GM06990 (cell line): ENCODE results near the gene F2RL1.

ENCODE experiments used
- DNase-seq: peaks from one replicate; pipeline ENCODE4 v3.0.0-alpha.2; 2011; ENCODE audit not compliant: insufficient read length; ENCODE audit errors: extremely low read depth
- H3K27me3 ChIP-seq: replicated peaks from 2 replicates; pipeline ENCODE4 v1.6.0; 2011; ENCODE audit warnings: low read length; ENCODE audit not compliant: control insufficient read depth, insufficient read depth
- H3K36me3 ChIP-seq: 2 replicates; pipeline ENCODE4 v1.5.1; 2011; ENCODE audit warnings: low read length; ENCODE audit not compliant: control insufficient read depth, insufficient read depth
- H3K4me3 ChIP-seq: replicated peaks from 2 replicates; pipeline ENCODE4 v1.5.1; 2011; ENCODE audit warnings: low read depth, mild to moderate bottlenecking, control low read depth, low read length
- CTCF ChIP-seq: IDR thresholded peaks from 2 replicates; pipeline ENCODE4 v1.5.1; 2011; ENCODE audit warnings: low read length, control low read depth, mild to moderate bottlenecking, inconsistent platforms; ENCODE audit not compliant: insufficient read depth, poor library complexity, severe bottlenecking

F2RL1 gene

DNA sequence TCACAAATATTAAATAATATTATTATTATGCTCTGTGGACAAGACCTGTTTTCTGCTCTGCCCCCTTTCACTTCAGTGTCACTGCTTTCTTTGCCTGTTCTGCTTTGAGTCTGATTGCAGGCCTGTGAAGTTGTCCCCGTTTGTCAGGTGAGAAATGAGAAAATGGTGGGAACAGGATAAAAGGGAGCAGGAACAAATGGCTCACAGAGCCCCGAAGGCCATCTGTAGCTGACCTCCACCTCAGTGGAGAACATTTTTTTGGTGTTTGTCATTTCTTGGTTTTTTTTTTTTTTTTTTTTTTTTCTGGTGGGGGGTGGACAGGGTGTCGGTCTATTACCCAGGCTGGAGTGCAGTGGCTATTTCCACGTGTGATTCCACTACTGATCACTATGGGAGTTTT is 17.8 kb downstream of the F2RL1 start:
- no peak overlapping the region for H3K4me3 ChIP-seq
- TF ChIP-seq CTCF: no peak
- no peak for DNase-seq
- no peaks in the 10 kb centered on the region for H3K36me3 ChIP-seq
- no peaks in the 10 kb centered on the region for H3K27me3 ChIP-seq

DNA sequence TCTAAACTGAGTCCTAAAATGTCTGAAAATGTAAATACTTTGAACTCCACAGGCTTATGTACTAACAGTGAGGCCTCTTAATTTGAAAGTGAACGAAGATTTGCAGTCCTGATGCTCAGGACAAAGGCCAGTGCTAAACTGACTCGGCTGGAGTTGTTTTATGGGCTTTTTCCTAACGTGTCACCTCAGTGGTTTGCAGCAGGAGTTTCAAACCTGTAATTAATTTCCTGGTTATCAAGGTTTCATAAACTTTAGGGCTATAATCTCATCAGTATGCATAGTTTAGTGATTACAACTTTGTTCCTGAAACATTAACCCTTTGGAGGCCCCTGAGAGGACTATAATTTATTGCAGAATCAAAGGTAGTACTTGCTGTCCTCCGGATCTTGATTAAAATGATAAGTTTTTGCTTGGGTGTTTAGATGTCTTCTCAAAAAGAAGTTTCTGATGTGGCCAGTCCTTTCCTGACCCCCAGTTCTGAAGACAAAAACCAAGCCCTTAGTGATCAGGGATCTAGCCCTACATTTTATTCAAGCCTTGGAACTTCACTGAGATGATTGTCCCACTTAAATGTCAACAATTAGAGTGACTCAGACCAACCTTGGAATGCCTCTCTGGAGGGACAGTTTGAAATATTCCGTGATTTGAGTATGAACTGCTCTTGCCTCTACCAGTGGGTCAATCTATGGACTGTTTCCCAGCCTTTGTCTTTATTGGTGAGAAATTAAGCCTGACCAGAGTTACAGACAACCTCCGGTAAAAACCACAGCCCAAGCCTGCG is 19.8 kb downstream of the F2RL1 start:
- Histone ChIP-seq H3K27me3 (no peaks in the 10 kb centered on the region), H3K4me3 (no peak overlapping the region), H3K36me3 (no peaks in the 10 kb centered on the region)
- DNase-seq: no peak
- TF ChIP-seq CTCF: no peak

GRCh38 chr5:76841361-76841760 is 22.5 kb downstream of the F2RL1 start:
- no peak for DNase-seq
- Histone ChIP-seq H3K36me3 (no peaks in the 10 kb centered on the region), H3K27me3 (no peaks in the 10 kb centered on the region), H3K4me3 (no peak overlapping the region)
- no peak for TF ChIP-seq CTCF

DNA sequence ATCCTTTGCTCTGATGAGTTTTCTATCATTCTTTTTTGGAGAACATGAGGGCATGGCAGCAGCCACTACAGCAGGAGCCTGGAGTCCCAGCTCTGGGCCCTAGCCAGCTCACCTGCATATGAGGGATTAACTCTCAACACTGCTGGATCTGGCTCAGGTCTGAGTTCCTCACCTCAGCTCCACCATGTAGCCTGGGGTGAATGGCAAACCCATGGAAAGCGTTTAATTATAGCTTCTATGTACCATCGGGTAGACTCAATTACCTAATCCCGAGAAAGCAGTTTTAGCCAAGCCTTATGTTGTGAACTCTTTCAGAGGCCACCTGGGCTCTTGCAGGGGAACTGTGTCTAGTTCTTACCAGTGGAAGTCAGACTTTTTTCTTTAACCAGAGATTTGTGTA is 27.1 kb downstream of the F2RL1 start:
- Histone ChIP-seq H3K27me3 (no peaks in the 10 kb centered on the region), H3K36me3 (no peaks in the 10 kb centered on the region), H3K4me3 (no peak overlapping the region)
- no peak for DNase-seq
- TF ChIP-seq CTCF: no peak

DNA sequence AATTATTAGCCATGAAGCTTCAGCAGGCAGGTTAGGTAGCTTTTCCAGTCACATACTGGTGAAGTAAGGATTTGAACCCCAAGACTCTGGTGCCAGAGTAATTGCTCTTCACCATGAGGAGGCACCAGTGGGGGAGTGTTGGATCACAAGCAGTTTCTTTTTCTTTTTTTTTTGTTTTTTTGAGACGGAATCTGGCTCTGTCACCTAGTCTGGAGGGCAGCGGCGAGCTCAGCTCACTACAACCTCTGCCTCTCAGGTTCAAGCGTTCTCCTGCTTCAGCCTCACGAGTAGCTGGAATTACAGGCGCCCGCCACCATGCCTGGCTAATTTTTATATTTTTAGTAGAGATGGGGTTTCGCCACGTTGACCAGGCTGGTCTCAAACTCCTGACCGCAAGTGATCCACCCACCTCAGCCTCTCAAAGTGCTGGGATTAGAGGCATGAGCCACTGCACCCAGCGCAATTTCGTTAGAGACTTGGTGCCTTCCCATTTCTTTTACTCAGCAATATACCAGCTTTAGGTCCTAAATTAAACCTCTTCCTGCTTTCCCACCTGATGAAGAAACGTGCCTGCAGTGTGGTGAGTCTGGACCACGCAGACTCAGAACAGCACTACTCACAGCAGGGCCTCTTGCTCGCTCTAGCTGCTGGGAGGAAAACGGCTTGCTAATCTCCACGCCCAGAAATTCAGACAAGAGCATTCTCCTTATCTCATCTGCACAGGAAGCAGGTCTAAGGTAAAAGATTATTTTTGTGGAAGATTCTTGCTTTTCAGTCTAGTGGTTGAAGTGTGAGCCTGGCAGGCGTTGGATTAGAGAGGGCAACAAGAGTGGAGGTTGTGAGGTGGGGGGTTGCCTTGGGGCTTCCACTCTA is 30.8 kb downstream of the F2RL1 start, which contains the start of gene S100Z:
Gene S100Z (plus strand): TSS at position 596 of the 873 bp plus-strand sequence. CDS start 25,346 bp downstream, outside the sequence.
- Histone ChIP-seq H3K4me3 (no peak within 1 kb of the TSS), H3K36me3 (no peaks in the 10 kb centered on the region), H3K27me3 (no peaks in the 10 kb centered on the region)
- no peak for TF ChIP-seq CTCF
- DNase-seq: no peak
